Chondrocyte (in vitro differentiated cells): Measurements from ENCODE around the gene PPP1R13L. TPM values are rescaled to one million over a fixed set of nuclear protein-coding genes. Genes with fewer than 3 reads are reported as not detected.
"Not testable (repeated sequence)": the region's sequence is repeated elsewhere in the genome, so short reads cannot be mapped to it uniquely, and the experiment has no call there.

ENCODE experiments used
- DNase-seq: peaks from one replicate; pipeline ENCODE4 v3.0.0; 2021; ENCODE audit warnings: mixed read lengths, low spot score
- H3K27ac Mint-ChIP-seq: one replicate; pipeline ENCODE4 v1.8.0; 2021; ENCODE audit warnings: mild to moderate bottlenecking, moderate library complexity, mixed read lengths; ENCODE audit not compliant: unreplicated experiment
- H3K27me3 Mint-ChIP-seq: 2 replicates; pipeline ENCODE4 v1.8.0; 2021; ENCODE audit warnings: low read depth, mixed read lengths
- H3K36me3 Mint-ChIP-seq: 2 replicates; pipeline ENCODE4 v1.8.0; 2021; ENCODE audit warnings: low read depth, mixed read lengths
- H3K4me1 Mint-ChIP-seq: 2 replicates; pipeline ENCODE4 v1.8.0; 2021; ENCODE audit warnings: low read depth, mild to moderate bottlenecking, mixed read lengths
- H3K4me3 Mint-ChIP-seq: one replicate; pipeline ENCODE4 v1.8.0; 2021; ENCODE audit warnings: mild to moderate bottlenecking, moderate library complexity, mixed read lengths; ENCODE audit not compliant: unreplicated experiment
- H3K9me3 Mint-ChIP-seq: 2 replicates; pipeline ENCODE4 v1.8.0; 2021; ENCODE audit warnings: low read depth, mixed read lengths
- total RNA-seq: library from RNA; stranded (reverse); gene quantifications from 3 replicates; pipeline ENCODE4 v1.2.1, GENCODE V29; 2021
- TF ChIP-seq, protein P1 (sequence below): fragments of 200-600 bp; sonication (generic); IDR thresholded peaks from 2 replicates; pipeline ENCODE4 v1.5.0; 2021; ENCODE audit warnings: antibody characterized with exemption, mild to moderate bottlenecking, moderate library complexity

Gene PPP1R13L
- total RNA-seq, 1 donor from 2014 or later = 111 TPM

DNA sequence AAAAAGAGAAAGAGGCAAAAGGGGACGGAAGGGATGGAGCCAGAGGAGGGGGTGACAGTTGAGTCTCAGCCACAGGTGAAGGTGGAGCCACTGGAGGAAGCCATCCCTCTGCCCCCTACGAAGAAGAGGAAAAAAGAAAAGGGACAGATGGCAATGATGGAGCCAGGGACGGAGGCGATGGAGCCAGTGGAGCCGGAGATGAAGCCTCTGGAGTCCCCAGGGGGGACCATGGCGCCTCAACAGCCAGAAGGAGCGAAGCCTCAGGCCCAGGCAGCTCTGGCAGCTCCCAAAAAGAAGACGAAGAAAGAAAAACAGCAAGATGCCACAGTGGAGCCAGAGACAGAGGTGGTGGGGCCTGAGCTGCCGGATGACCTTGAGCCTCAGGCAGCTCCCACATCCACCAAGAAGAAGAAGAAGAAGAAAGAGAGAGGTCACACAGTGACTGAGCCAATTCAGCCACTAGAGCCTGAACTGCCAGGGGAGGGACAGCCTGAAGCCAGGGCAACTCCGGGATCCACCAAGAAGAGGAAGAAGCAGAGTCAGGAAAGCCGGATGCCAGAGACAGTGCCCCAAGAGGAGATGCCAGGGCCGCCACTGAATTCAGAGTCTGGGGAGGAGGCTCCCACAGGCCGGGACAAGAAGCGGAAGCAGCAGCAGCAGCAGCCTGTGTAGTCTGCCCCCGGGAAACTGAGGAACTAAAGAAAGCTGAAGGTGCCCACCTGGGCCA lies 4.1 kb upstream of the PPP1R13L start:
- Mint-ChIP-seq H3K9me3 (no peaks in the 10 kb centered on the region), H3K4me1 (peaks cover 22% of the 10 kb centered on the region), H3K4me3 (no peak overlapping the region), H3K27ac (no peak overlapping the region), H3K36me3 (peaks cover 14% of the 10 kb centered on the region), H3K27me3 (no peaks in the 10 kb centered on the region)
- no peak for DNase-seq
- TF ChIP-seq, protein P1, sequence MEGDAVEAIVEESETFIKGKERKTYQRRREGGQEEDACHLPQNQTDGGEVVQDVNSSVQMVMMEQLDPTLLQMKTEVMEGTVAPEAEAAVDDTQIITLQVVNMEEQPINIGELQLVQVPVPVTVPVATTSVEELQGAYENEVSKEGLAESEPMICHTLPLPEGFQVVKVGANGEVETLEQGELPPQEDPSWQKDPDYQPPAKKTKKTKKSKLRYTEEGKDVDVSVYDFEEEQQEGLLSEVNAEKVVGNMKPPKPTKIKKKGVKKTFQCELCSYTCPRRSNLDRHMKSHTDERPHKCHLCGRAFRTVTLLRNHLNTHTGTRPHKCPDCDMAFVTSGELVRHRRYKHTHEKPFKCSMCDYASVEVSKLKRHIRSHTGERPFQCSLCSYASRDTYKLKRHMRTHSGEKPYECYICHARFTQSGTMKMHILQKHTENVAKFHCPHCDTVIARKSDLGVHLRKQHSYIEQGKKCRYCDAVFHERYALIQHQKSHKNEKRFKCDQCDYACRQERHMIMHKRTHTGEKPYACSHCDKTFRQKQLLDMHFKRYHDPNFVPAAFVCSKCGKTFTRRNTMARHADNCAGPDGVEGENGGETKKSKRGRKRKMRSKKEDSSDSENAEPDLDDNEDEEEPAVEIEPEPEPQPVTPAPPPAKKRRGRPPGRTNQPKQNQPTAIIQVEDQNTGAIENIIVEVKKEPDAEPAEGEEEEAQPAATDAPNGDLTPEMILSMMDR = no peak

DNA sequence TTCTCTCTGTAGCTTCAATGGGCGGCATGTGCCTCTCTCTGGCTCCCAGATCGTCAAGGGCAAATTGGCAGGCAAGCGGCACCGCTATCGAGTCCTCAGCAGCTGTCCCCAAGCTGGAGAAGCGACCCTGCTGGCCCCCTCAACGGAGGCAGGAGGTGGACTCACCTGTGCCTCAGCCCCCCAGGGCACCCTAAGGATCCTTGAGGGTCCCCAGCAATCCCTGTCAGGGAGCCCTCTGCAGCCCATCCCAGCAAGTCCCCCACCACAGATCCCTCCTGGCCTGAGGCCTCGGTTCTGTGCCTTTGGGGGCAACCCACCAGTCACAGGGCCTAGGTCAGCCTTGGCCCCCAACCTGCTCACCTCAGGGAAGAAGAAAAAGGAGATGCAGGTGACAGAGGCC lies 3.3 kb upstream of the PPP1R13L start:
- Mint-ChIP-seq H3K27me3 (no peaks in the 10 kb centered on the region), H3K4me1 (peaks cover 30% of the 10 kb centered on the region), H3K36me3 (peaks cover 8% of the 10 kb centered on the region), H3K9me3 (no peaks in the 10 kb centered on the region), H3K27ac (peak overlapping the region; percentile 41), H3K4me3 (no peak overlapping the region)
- TF ChIP-seq, protein P1 = no peak
- DNase-seq = no peak

DNA sequence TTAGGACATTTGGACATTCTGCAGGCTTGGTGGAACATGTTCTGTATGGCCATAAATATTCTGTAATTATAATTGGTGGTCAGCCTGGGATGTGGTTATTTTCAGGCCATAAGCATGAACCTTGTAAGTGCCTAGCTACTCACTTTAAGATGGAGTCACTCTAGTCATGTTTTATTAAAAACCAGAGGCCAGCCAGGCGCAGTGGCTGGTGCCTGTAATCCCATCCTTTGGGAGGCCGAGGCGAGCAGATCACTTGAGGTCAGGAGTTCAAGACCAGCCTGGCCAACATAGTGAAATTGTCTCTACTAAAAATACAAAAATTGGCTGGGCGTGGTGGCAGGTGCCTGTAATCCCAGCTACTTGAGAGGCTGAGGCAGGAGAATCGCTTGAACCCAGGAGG lies 2.7 kb upstream of the PPP1R13L start:
- not testable (repeated sequence) for DNase-seq, H3K9me3 Mint-ChIP-seq, H3K36me3 Mint-ChIP-seq, H3K27me3 Mint-ChIP-seq, H3K27ac Mint-ChIP-seq
- peak overlapping the region; percentile 9 for H3K4me3 Mint-ChIP-seq
- H3K4me1 Mint-ChIP-seq = peaks cover 36% of the 10 kb centered on the region

GRCh38 chr19:45407091-45407375 lies 2.2 kb upstream of the PPP1R13L start:
- no peak for DNase-seq
- Mint-ChIP-seq H3K27ac (peak overlapping the region; percentile 98), H3K27me3 (no peaks in the 10 kb centered on the region), H3K36me3 (peaks cover 3% of the 10 kb centered on the region), H3K4me3 (peak overlapping the region; percentile 95), H3K9me3 (no peaks in the 10 kb centered on the region), H3K4me1 (peaks cover 39% of the 10 kb centered on the region)
- TF ChIP-seq, protein P1 = no peak

DNA sequence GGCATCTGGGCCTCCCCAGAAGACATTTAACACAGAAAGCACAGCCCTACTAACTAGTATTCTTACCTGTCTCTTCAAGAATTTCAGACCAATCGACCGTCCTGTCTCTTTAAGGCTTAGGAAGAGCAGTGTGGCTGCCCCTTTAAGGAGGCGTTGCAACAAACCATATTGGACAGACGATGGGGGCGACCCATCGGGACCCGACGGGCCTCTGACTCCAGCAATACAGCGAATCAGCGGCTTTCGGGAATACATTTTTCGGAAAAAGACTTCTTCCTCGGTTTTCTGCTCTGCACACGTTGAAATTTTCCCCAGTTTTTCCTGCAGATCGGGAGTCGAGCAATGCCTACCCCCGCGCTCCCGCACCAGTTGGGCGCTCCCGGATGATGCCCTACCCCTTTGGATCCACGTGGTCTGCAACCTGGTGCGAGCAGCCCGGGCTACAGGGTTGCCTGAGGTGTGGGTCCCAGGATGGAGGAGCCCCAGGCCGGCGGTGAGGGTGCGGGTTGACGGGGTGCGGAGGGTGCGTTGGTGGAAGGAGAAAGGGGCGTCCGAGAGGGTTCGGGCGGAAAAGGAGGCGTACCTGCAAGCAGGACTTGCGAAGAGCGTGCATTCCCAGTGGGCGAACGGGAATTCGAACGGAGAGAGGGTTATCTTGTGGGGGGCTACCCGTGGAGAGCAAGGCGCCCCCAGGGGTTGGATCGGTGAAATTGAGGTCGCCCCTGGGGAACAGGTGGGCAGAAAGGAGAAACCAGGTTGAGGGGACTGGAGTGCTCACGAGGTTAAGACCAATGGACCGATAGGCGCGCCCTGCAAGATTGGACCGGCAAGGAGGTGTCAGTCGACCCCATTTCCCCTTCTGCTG lies 1.6 kb upstream of the PPP1R13L start, which contains the start of gene POLR1G:
Gene POLR1G, plus strand, starts transcription at position 419 of the 865 bp plus-strand sequence. Its CDS starts 53 bp downstream, at position 472.
- Mint-ChIP-seq H3K4me1 (peaks cover 44% of the 10 kb centered on the region), H3K9me3 (no peaks in the 10 kb centered on the region)
- TF ChIP-seq, protein P1 = no peak

More for the DNA sequence above, 1.6 kb upstream of the PPP1R13L start, which contains the start of gene POLR1G:
- H3K4me3 Mint-ChIP-seq = peak within 1 kb of the TSS; percentile 95
- peak within 1 kb of the TSS; percentile 98 for H3K27ac Mint-ChIP-seq
- peaks cover 3% of the 10 kb centered on the region for H3K36me3 Mint-ChIP-seq
- no peak for DNase-seq
- H3K27me3 Mint-ChIP-seq = no peaks in the 10 kb centered on the region
